Retinal pigment epithelial cell (primary cell): Measurements from ENCODE around the gene SDCCAG8.

Experiments used
- DNase-seq: peaks from one replicate; pipeline ENCODE4 v3.0.0-alpha.2; 2010; ENCODE audit warnings: low read depth
- H3K4me3 ChIP-seq: 2 replicates; pipeline ENCODE4 v1.5.1; 2011; ENCODE audit warnings: mild to moderate bottlenecking, low read length, control low read depth, moderate library complexity
- CTCF ChIP-seq: conservative IDR thresholded peaks from 2 replicates; pipeline ENCODE4 v1.5.1; 2011; ENCODE audit warnings: low read depth, low read length, control low read depth, inconsistent platforms

The SDCCAG8 gene

GRCh38 chr1:243481101-243481500, 225.3 kb downstream of the SDCCAG8 start:
- DNase-seq, result no peak
- H3K4me3 ChIP-seq, result no peak overlapping the region
- no peak for TF ChIP-seq CTCF

- DNase-seq, result peak; percentile 57
- TF ChIP-seq CTCF, result no peak
- H3K4me3 ChIP-seq, result peak overlapping the region; percentile 43
Measured at GRCh38 chr1:243482141-243483022, 226.5 kb downstream of the SDCCAG8 start.

- peak; percentile 57 for TF ChIP-seq CTCF
- peak overlapping the region; percentile 53 for H3K4me3 ChIP-seq
- DNase-seq, result no peak
Measured at GRCh38 chr1:243483071-243483771, 227.4 kb downstream of the SDCCAG8 start.

GRCh38 chr1:243483952-243484351, 228.1 kb downstream of the SDCCAG8 start:
- no peak for DNase-seq
- no peak overlapping the region for H3K4me3 ChIP-seq
- no peak for TF ChIP-seq CTCF

- no peak overlapping the region for H3K4me3 ChIP-seq
- no peak for TF ChIP-seq CTCF
- no peak for DNase-seq
Measured at GRCh38 chr1:243487036-243487648, 231.3 kb downstream of the SDCCAG8 start.

GRCh38 chr1:243487649-243488227, 231.9 kb downstream of the SDCCAG8 start:
- no peak for DNase-seq
- no peak for TF ChIP-seq CTCF
- no peak overlapping the region for H3K4me3 ChIP-seq
